Activated gamma-delta T cell treated with Interleukin-2 at 50 U/mL for 16 hours (primary cell): Measurements from ENCODE around the gene ZNF804A.

ENCODE experiments used
- DNase-seq: peaks from one replicate; pipeline ENCODE4 v3.0.0-alpha.2; 2020

The ZNF804A gene

GRCh38 chr2:184611361-184612085 lies 13.2 kb downstream of the ZNF804A start:
- no peak for DNase-seq

- DNase-seq = no peak
These were observed 22.0 kb downstream of the ZNF804A start for GRCh38 chr2:184620367-184620766.

- no peak for DNase-seq
These were observed 26.0 kb downstream of the ZNF804A start for GRCh38 chr2:184624311-184624710.

GRCh38 chr2:184628051-184628450 lies 29.7 kb downstream of the ZNF804A start:
- DNase-seq = no peak

GRCh38 chr2:184633726-184634125 lies 35.4 kb downstream of the ZNF804A start:
- no peak for DNase-seq

GRCh38 chr2:184637781-184638180 lies 39.5 kb downstream of the ZNF804A start:
- no peak for DNase-seq

- DNase-seq = no peak
These were observed 46.4 kb downstream of the ZNF804A start for GRCh38 chr2:184644685-184645084.

GRCh38 chr2:184646177-184646576 lies 47.8 kb downstream of the ZNF804A start:
- DNase-seq = no peak

GRCh38 chr2:184646593-184646992 lies 48.3 kb downstream of the ZNF804A start:
- no peak for DNase-seq

GRCh38 chr2:184654945-184655344 lies 56.6 kb downstream of the ZNF804A start:
- no peak for DNase-seq

- no peak for DNase-seq
These were observed 78.8 kb downstream of the ZNF804A start for GRCh38 chr2:184677171-184677570.

- no peak for DNase-seq
These were observed 81.1 kb downstream of the ZNF804A start for GRCh38 chr2:184679219-184680018.

GRCh38 chr2:184680825-184681224 lies 82.5 kb downstream of the ZNF804A start:
- DNase-seq = no peak

GRCh38 chr2:184681642-184682321 lies 83.5 kb downstream of the ZNF804A start:
- DNase-seq = no peak

GRCh38 chr2:184683911-184684310 lies 85.6 kb downstream of the ZNF804A start:
- no peak for DNase-seq

- no peak for DNase-seq
These were observed 87.9 kb downstream of the ZNF804A start for GRCh38 chr2:184685999-184686841.

- DNase-seq = no peak
These were observed 91.3 kb downstream of the ZNF804A start for GRCh38 chr2:184689638-184690037.

GRCh38 chr2:184692141-184692734 lies 93.9 kb downstream of the ZNF804A start:
- DNase-seq = no peak

GRCh38 chr2:184696644-184697043 lies 98.3 kb downstream of the ZNF804A start:
- DNase-seq = no peak

- no peak for DNase-seq
These were observed 100.1 kb downstream of the ZNF804A start for GRCh38 chr2:184698476-184698875.

GRCh38 chr2:184721881-184722280 lies 123.6 kb downstream of the ZNF804A start:
- DNase-seq = no peak

- DNase-seq = no peak
These were observed 129.5 kb downstream of the ZNF804A start for GRCh38 chr2:184727813-184728212.
